Measurements from ENCODE around the gene GPD1. TPM values are rescaled to one million over a fixed set of nuclear protein-coding genes. Genes with fewer than 3 reads are reported as not detected.

The GPD1 gene
- total and polyA plus RNA-seq, 9 of the 15 experiments (the other 6 are each of a cell fraction or from before 2014, with no cell fraction given), result 0.13 to 1.00 (median 0.55) TPM

DNA sequence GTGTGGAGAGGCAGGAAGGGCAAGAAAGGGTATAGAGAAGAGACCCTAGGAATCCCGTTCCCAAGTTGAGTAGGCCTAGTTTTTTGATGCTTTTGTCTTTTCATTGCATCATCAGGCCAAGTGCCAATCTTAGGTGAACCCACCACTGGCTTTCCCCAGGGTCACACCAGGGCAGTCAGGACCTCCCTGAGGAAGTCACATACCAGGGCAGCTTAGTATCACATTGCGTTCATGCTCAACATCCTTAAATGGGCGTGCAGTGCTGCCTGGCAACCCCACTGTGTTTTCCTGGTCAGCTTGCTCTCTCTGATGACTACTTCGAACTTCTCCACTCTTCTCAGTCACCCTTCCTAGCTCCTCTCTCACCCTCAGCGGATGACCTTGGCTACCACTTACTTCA lies 37.4 kb upstream of the GPD1 start:
- in situ Hi-C loops (cut with MboI), result loop anchor here (5.0 kb wide), 2 partner anchors 94 to 199 kb away; partner anchors contain the start of gene AQP6
- H3K4me2 ChIP-seq (ENCODE audit: insufficient read depth, low read length), result no peak overlapping the region
- no peak for FAIRE-seq

More for the DNA sequence above, 37.4 kb upstream of the GPD1 start:
- peaks cover 3 to 46% of the 10 kb centered on the region in 2 experiments; a peak in 4 of 5 replicates for H3K27me3 ChIP-seq (ENCODE audit: control insufficient read depth in 2 of 2, insufficient read depth in 2 of 2, low read length in 2 of 2)
- POLR2A ChIA-PET, result interaction anchor here (0.6 to 1.7 kb wide), 2 partner anchors 82 to 360 kb away, joined by 3 to 4 read pairs; no protein-coding TSS in a partner anchor
- no peak for DNase-seq (ENCODE audit: extremely low read depth in 1 of 4, low spot score in 3 of 4)
- ATAC-seq, result no peak
- WGBS (ENCODE audit: insufficient coverage, low coverage, missing lambda C conversion rate), result 1% methylated on average over 5 of the region's 5 CpGs
- no peak overlapping the region for H2AFZ ChIP-seq (ENCODE audit: low read depth, low read length)
- peaks cover 9 to 10% of the 10 kb centered on the region in 2 experiments; a peak in 3 of 5 replicates for H3K4me1 ChIP-seq (replicated peaks in 1 of 2; ENCODE audit: control insufficient read depth in 2 of 2, insufficient read depth in 2 of 2, low read length in 2 of 2)
- no peak overlapping the region for H3K9ac ChIP-seq (ENCODE audit: insufficient read depth in 1 of 2, low read depth in 2 of 2, low read length in 2 of 2)
- no TSS peak for BruUV-seq (replicated peaks)
- no peaks in the 10 kb centered on the region for H3K79me2 ChIP-seq (ENCODE audit: control insufficient read depth, insufficient read depth, low read length)
- no peak overlapping the region for H3K27ac ChIP-seq (ENCODE audit: extremely low read depth, low read depth, low read length)
- H4K20me1 ChIP-seq (replicated peaks; ENCODE audit: control insufficient read depth, insufficient read depth, low read length), result no peaks in the 10 kb centered on the region; the same call in 1 of the 2 replicates
- H3K9me3 ChIP-seq (replicated peaks; ENCODE audit: control insufficient read depth, insufficient read depth, low read depth, low read length), result no peaks in the 10 kb centered on the region
- no peaks in the 10 kb centered on the region for H3K36me3 ChIP-seq (ENCODE audit: control insufficient read depth, insufficient read depth, low read length)
- no peak overlapping the region for H3K4me3 ChIP-seq
- CTCF ChIA-PET (ENCODE audit: low intra/inter-chr PET ratio), result no interaction called here
- intact Hi-C loops (cut with micrococcal nuclease), result no loop called here
- TF ChIP-seq CEBPG (CRISPR knock-in tag; IDR thresholded peaks at IDR 0.05) (no peak), CEBPG (tag; conservative IDR thresholded peaks at IDR 0.05 in 1 of 2, IDR thresholded peaks at IDR 0.05 in 1 of 2) (0 out of 4 replicates have a peak, but pooled peaks of 1 of the 2 experiments have one; percentile 24)
- TF ChIP-seq, protein P1, sequence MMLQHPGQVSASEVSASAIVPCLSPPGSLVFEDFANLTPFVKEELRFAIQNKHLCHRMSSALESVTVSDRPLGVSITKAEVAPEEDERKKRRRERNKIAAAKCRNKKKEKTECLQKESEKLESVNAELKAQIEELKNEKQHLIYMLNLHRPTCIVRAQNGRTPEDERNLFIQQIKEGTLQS (IDR thresholded peaks at IDR 0.05), result peak; percentile 35
- TF ChIP-seq, protein P1 (CRISPR knock-in tag; conservative IDR thresholded peaks at IDR 0.05), result no peak
- TF ChIP-seq, protein P2, sequence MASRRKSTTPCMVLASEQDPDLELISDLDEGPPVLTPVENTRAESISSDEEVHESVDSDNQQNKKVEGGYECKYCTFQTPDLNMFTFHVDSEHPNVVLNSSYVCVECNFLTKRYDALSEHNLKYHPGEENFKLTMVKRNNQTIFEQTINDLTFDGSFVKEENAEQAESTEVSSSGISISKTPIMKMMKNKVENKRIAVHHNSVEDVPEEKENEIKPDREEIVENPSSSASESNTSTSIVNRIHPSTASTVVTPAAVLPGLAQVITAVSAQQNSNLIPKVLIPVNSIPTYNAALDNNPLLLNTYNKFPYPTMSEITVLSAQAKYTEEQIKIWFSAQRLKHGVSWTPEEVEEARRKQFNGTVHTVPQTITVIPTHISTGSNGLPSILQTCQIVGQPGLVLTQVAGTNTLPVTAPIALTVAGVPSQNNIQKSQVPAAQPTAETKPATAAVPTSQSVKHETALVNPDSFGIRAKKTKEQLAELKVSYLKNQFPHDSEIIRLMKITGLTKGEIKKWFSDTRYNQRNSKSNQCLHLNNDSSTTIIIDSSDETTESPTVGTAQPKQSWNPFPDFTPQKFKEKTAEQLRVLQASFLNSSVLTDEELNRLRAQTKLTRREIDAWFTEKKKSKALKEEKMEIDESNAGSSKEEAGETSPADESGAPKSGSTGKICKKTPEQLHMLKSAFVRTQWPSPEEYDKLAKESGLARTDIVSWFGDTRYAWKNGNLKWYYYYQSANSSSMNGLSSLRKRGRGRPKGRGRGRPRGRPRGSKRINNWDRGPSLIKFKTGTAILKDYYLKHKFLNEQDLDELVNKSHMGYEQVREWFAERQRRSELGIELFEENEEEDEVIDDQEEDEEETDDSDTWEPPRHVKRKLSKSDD (conservative IDR thresholded peaks at IDR 0.05; ENCODE audit: low read length), result no peak
- H3K9me1 ChIP-seq (ENCODE audit: control insufficient read depth, insufficient read depth, low read length), result peaks cover 4% of the 10 kb centered on the region
